Right lobe of liver (tissue), 6 donors: ENCODE data around the gene ATOSA. TPM values are rescaled to one million over a fixed set of nuclear protein-coding genes. Genes with fewer than 3 reads are reported as not detected.

Experiments used
- ATAC-seq, 4 donors: fragments of 200-7000 bp; cut with Tn5 transposase; one replicate each; pipeline ENCODE4 v1.9.1; 2020; ENCODE audit warnings: mild to moderate bottlenecking in 4 of 4, moderate library complexity in 4 of 4
- DNase-seq, 3 donors: peaks; one replicate each; pipeline ENCODE4 v3.0.0-alpha.2; 2020
- H3K27ac ChIP-seq, 3 donors: fragments of 200-600 bp; one replicate each; pipeline ENCODE4 v1.8.0; 2022
- H3K27me3 ChIP-seq, 2 donors: fragments of 200-600 bp; one replicate each; pipeline ENCODE4 v1.8.0; 2022
- H3K36me3 ChIP-seq, 4 donors: fragments of 200-600 bp; sonication (generic) in 1 of 4; one replicate each; pipeline versions ENCODE4 v1.5.1 to v1.8.0; 2017 to 2022; ENCODE audit warnings: control low read depth in 1 of 4
- H3K4me1 ChIP-seq, 4 donors: fragments of 200-600 bp; sonication (generic) in 1 of 4; one replicate each; pipeline versions ENCODE4 v1.5.1 to v1.8.0; 2017 to 2022; ENCODE audit warnings: control low read depth in 1 of 4
- H3K4me3 ChIP-seq, 3 donors: fragments of 200-600 bp; one replicate each; pipeline ENCODE4 v1.8.0; 2022
- H3K9me3 ChIP-seq, 4 donors: fragments of 200-600 bp; sonication (generic) in 1 of 4; one replicate each; pipeline versions ENCODE4 v1.5.1 to v1.8.0; 2017 to 2022; ENCODE audit warnings: control low read depth in 1 of 4
- CTCF ChIP-seq, 4 donors: fragments of 200-600 bp in 3 of 4; fragments of 450-650 bp in 1 of 4; IDR thresholded peaks; one replicate each; pipeline versions ENCODE4 v1.5.1 to v1.8.0; 2016 to 2022; ENCODE audit warnings: antibody characterized with exemption in 4 of 4, mild to moderate bottlenecking in 2 of 4
- POLR2A ChIP-seq: fragments of 450-650 bp; IDR thresholded peaks from one replicate; pipeline ENCODE4 v1.6.1; 2017; ENCODE audit warnings: antibody characterized with exemption, mild to moderate bottlenecking
- WGBS: methylation state at CpG from one replicate; pipeline ENCODE4 v1.1.6; 2018; ENCODE audit warnings: low coverage, low lambda C conversion rate; ENCODE audit not compliant: insufficient coverage; ENCODE audit errors: missing lambda C conversion rate; 5-methylcytosine and 5-hydroxymethylcytosine counted together
- intact Hi-C, 2 donors: fragments of 100-400 bp; cut with DNase I; formaldehyde crosslinking; loops; one replicate each; pipeline versions ENCODE4 v1.11.2 to v1.14.1; 2022
- total RNA-seq, 6 experiments: library from RNA; depleted of rRNA in 2 of 6; stranded (reverse); fragments of >200 nt in 2 of 6; fragmentation: NEBNext Ultra II Directional in 3 of 6; extraction: Animal tissue kit (Norgen Biotek cat#: 25700) in 3 of 6; gene quantifications; one replicate each; pipeline versions ENCODE4 v1.1.0 to v1.2.4, GENCODE V29; 2016 to 2023
- donor health status: DM: no; HTN: yes; CAD: no.
- donor health status: DM: no; HTN: no; CAD: no.
- donor health status: DM: no; HTN: no; CAD: no.
- donor health status: DM: no; HTN: yes; CAD: no.
- donor health status: DM: no; HTN: yes; CAD: no.

Gene ATOSA
- total RNA-seq, 6 experiments from 2014 or later: 18.9 to 52.9 (median 35.4) TPM

GRCh38 chr15:52652286-52652685, 26.9 kb downstream of the ATOSA start:
- H3K27ac ChIP-seq: peak overlapping the region in 1 of 3 donors; percentile 14
- no peak for DNase-seq
- H3K4me3 ChIP-seq: no peak overlapping the region
- peaks cover 0 to 4% (median 0%) of the 10 kb centered on the region in 4 donors for H3K36me3 ChIP-seq
- whole genome bisulfite sequencing: 13% methylated on average over 1 of the region's 1 CpG
- H3K27me3 ChIP-seq: no peaks in the 10 kb centered on the region
- TF ChIP-seq POLR2A: no peak
- no peak for ATAC-seq
- H3K4me1 ChIP-seq: peaks cover 0 to 62% (median 7%) of the 10 kb centered on the region in 4 donors
- intact Hi-C loops: no loop called here
- H3K9me3 ChIP-seq: no peaks in the 10 kb centered on the region

DNA sequence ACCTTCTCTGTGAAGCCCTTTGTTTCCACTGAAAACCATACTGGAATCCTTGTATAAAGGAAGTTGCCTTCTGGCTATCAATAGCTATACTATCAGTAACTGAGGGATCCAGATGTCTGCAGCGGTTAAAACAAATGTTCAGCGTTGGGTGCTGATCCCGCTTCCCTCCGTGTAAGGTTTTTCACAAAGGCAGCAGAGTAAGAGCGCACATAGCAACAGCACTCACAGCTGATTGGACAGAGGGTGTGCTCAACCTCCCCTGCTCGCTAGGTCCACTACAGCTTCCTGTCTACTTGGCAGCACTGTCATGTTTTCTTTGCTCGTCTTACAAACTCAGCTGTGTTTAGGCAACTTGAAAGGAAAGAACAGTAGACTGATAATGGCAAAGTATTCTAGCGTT, 27.3 kb downstream of the ATOSA start:
- ATAC-seq (peak; percentile 97 to 100 (median 98)), DNase-seq (peak; percentile 48 to 73 (median 62))
- WGBS: 15% methylated on average over 8 of the region's 8 CpGs
- Histone ChIP-seq H3K27me3 (no peaks in the 10 kb centered on the region), H3K4me1 (peaks cover 0 to 58% (median 5%) of the 10 kb centered on the region in 4 donors), H3K27ac (peak overlapping the region in 1 of 3 donors; percentile 14), H3K9me3 (no peaks in the 10 kb centered on the region), H3K4me3 (peak overlapping the region in 2 of 3 donors; percentile 1 to 23), H3K36me3 (peaks cover 0 to 4% (median 0%) of the 10 kb centered on the region in 4 donors)
- intact Hi-C loops: no loop called here
- TF ChIP-seq CTCF (IDR thresholded peaks at IDR 0.05): no peak
- no peak for TF ChIP-seq POLR2A

- WGBS: 67% methylated on average over 1 of the region's 1 CpG
- DNase-seq (no peak), ATAC-seq (no peak)
- Histone ChIP-seq H3K27ac (no peak overlapping the region), H3K4me1 (peaks cover 0 to 50% (median 5%) of the 10 kb centered on the region in 4 donors), H3K9me3 (no peaks in the 10 kb centered on the region), H3K4me3 (no peak overlapping the region), H3K27me3 (no peaks in the 10 kb centered on the region), H3K36me3 (peaks cover 0 to 4% (median 0%) of the 10 kb centered on the region in 4 donors)
- intact Hi-C loops: no loop called here
- TF ChIP-seq CTCF (IDR thresholded peaks at IDR 0.05) (no peak), POLR2A (no peak)
Observed at GRCh38 chr15:52651114-52651513, 28.1 kb downstream of the ATOSA start.

- Histone ChIP-seq H3K36me3 (peaks cover 0 to 4% (median 0%) of the 10 kb centered on the region in 4 donors), H3K4me1 (peaks cover 0 to 36% (median 5%) of the 10 kb centered on the region in 4 donors), H3K9me3 (no peaks in the 10 kb centered on the region), H3K27me3 (no peaks in the 10 kb centered on the region), H3K4me3 (no peak overlapping the region), H3K27ac (no peak overlapping the region)
- no peak for TF ChIP-seq POLR2A
- no peak for TF ChIP-seq CTCF (IDR thresholded peaks at IDR 0.05)
- no peak for DNase-seq
- no peak for ATAC-seq
- intact Hi-C loops: no loop called here
Observed at GRCh38 chr15:52649686-52650085, 29.5 kb downstream of the ATOSA start.

DNA sequence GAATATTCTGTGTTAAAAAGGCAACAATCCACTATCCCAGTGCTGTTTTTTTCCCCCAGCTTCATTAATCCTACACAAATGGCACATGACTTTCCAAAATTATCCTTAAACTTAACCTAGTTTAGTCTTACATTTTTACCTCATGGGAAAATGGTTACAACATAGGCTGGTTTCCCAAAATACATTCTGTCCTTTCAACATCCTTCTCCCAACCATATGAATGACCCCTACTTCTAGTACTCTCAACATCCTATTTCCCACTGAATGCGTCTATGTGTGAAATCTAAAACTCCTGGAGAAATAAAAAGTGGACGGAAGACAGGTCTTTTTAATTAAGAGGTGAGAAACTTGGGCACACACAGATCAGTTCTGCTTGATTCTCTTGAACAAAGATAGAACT, 33.3 kb downstream of the ATOSA start:
- Histone ChIP-seq H3K27me3 (no peaks in the 10 kb centered on the region), H3K27ac (no peak overlapping the region), H3K4me3 (no peak overlapping the region), H3K4me1 (peaks cover 0 to 5% (median under 1%) of the 10 kb centered on the region in 4 donors), H3K36me3 (peaks cover 0 to 6% (median under 1%) of the 10 kb centered on the region in 4 donors), H3K9me3 (no peaks in the 10 kb centered on the region)
- 92% methylated on average over 2 of the region's 2 CpGs for WGBS
- intact Hi-C loops: no loop called here
- TF ChIP-seq POLR2A: no peak
- TF ChIP-seq CTCF (IDR thresholded peaks at IDR 0.05): no peak
- DNase-seq (no peak), ATAC-seq (no peak)
